HG02763 (cell line): ENCODE measurements around the gene COL1A1.

Experiments
- ATAC-seq: cut with Tn5 transposase; IDR thresholded peaks from one replicate; pipeline ENCODE4 v1.9.1; 2021; ENCODE audit warnings: mild to moderate bottlenecking, moderate library complexity; ENCODE audit not compliant: unreplicated experiment

COL1A1 gene

DNA sequence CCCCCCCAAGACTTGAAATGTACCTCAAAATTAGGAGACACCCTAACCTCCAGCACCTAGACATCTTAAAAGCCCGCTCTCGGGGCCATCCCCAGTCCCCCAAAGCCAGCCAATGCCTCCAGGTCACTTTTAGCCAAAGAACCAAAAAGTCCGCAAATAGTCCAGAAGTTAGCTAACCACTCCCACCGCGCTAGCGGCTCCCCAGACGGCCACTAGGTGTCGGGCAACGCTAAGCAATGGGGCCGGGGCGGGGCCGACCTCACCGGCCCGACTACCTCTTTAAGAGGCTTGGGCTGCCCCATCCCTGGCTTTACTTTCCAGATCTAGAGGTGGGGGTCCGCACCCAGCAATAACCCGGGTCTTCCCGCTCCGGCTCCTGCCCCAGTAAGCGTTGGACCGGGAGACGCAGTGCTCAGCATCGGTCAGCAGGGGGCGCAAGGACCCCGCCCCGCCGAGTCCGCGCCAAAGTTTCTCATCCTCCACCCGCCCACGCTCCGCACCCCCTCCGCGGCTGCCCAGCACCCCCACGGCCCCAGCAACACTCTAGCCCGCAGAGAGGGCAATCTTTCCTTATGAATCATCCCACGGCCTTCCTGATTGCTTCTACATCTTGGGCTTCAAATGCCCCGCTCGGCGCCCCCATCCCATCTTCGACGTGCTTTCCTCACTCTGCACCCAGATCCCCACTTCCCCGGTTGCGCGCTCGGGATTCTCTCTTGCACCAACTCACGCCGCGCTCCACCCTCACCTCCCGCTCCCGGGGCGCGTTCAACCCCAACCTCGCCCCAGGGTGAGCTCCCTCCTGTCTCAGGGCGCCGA, 765 bp downstream of the COL1A1 start:
- peak; percentile 62 for ATAC-seq

DNA sequence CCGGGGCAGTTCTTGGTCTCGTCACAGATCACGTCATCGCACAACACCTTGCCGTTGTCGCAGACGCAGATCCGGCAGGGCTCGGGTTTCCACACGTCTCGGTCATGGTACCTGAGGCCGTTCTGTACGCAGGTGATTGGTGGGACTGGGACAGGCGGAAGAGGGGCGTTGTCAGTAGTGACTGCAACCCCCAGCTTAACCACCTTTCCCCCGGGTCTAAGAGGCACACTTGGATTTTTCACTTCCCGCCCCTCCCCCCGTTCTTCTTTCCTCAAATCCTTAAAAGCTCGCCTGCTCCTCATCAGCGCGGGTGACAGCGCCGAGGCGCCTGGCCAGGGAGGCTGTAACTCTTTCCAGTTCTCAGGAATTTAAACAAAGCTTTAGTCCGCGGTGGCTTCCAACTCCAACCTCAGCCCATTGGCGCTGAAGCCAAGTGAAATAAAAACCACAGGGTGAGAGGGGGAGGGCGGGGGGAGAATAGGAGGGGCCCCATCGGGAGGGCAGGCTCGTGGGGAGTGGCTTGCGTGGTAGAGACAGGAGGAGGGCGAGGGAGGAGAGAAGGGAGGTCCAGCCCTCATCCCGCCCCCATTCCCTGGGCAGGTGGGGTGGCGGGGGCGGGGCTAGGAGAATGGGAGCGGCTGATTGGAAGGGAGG, 1.5 kb downstream of the COL1A1 start:
- ATAC-seq: peak; percentile 17

DNA sequence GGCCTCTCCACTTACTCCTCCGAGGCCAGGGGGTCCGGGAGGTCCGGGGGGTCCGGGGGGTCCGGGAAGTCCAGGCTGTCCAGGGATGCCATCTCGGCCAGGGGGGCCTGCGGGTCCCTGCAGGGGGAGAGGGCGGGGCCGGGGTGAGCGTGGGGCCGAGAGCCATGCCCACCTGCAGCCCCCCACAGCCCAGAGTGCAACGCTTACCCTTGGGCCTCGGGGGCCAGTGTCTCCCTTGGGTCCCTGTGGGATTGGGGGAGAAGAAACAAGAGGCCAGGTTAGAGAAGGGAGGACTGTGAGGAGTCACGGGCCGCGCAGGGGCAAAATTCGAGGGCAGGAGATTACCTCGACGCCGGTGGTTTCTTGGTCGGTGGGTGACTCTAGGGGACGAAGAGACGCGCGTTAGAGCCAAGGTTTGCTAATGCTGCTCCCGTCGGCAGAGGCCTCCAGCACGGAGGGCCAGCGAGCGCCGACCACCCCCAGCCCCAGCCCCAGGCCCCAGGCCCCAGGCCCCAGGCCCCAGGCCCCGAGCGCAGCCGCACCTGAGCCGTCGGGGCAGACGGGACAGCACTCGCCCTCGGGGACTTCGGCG, 2.1 kb downstream of the COL1A1 start:
- ATAC-seq: no peak

DNA sequence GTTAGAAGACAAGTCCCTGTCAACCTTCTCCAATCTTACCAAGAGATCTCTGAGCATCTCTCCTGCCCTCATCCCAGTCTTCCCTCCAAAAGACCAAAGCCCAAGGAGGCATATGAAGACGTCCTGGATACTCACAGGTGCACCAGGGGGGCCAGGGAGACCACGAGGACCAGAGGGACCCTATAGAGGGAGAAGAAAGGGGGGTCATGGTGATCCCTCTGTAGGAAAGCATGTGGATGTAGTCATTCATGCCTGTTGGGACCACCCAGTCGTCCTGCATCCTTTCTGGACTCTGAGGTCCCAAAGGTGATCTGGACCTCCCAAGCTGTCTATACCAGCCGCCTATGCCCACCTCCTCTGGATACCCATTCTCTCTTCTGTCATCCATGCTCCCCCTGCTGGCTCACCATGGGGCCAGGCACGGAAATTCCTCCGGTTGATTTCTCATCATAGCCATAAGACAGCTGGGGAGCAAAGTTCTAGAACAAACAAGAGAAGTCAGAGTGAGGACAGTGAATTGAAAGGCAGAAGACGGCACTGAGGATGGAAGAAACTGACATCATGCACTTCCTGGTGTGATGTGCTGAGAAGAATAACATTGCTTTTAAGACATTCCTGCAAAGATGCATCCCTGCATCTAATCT, 3.3 kb downstream of the COL1A1 start:
- no peak for ATAC-seq

DNA sequence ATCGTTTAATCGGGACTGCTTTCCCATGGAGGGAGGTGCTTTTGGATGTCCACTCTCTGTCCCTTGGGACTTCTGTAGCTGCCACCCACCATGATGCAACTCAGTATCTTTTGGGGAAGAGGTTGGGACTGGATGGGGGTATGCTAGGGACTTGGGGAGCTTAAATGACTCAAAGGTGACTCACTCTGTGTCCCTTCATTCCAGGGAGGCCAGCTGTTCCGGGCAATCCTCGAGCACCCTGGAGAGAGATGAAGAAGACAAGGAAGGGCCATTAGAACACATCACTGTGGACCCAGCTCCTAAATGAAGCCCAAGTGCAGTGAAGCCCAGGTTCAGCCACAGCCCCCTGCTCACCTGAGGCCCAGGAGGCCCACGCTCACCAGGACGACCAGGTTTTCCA, 4.6 kb downstream of the COL1A1 start:
- no peak for ATAC-seq

DNA sequence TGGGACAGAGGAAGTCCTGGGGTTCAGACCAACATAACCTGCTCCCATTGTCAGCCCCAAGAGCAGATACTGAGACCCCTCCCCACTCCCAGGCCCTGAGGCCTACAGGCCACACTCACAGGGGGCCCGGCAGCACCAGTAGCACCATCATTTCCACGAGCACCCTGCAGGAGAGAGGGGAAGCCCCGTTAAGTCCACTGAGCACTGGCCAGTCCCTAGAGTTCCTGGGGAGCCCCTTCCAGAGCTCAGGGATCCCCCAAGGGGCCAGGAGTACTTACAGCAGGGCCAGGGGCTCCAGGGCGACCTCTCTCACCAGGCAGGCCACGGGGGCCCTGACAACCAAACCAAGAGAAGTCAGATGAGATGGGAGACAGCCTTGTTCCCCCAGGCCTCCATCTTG, 5.4 kb downstream of the COL1A1 start:
- no peak for ATAC-seq

DNA sequence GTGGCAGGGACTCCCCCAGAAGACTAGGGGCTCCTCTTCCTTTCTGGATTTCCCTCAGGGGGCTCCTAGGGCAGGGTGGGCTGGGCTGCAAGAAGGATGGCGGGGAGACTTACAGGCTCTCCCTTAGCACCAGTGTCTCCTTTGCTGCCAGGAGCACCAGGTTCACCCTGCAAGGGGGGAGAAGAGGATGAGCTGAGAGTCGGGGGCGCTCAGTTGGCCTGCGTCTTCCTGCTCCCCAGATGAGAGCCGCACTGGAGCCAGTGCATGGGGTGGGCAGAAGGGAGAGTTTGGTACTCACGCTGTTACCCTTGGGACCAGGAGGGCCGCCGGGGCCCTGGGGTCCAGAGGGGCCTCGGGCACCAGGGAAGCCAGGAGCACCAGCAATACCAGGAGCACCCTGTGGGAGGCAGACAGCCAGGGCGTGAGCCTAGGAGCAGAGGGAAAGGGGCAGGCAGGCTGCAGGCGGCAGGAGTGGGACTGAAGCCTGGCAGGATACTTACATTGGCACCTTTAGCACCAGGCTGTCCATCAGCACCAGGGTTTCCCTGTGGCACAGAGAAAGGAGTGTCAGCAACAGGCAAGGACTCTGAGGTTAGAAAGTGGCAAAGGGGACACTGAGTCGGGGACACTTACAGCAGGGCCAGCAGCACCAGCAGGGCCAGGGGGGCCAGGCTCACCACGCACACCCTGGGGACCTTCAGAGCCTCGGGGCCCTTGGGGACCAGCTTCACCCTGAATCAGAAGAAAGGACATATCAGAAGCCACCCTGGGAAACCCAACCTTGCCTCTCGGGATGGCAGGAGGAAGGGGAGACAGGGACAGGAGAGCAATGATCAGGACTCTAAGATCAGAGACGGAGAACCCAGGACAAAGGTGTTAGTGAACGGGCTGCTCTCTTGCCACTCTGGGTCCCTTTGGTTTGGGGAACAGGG, 6.2 kb downstream of the COL1A1 start:
- ATAC-seq: no peak

DNA sequence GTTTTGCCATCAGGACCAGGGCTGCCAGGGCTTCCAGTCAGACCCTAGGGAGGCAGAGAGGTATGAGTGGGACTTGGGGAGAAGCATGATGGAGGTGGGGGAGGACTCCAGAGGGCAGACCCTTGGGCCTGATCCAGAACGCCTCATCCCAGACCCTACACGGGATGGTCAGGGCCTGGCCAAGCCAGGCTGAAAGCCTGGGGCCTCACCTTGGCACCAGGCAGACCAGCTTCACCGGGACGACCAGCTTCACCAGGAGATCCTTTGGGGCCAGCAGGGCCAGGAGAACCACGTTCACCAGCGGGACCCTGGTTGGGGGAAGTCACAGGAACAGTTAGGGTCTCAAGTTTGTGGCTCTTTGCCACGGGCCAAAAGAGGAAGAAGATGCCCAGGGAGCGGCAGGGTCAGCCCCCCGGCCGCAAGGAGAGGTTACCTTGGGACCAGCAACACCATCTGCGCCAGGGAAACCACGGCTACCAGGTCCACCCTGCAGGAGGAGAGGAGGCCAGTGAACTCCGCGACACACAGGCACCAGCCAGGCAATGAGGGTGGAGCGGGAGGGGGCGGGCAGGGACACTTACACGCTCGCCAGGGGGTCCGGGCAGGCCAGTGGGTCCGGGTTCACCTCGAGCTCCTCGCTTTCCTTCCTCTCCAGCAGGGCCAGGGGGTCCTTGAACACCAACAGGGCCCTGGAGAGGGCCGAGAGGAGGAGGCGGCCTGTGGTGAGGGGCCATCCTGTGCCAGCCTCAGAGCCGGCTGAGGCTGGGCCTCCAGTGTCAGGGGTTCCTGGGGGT, 7.1 kb downstream of the COL1A1 start:
- ATAC-seq: no peak

DNA sequence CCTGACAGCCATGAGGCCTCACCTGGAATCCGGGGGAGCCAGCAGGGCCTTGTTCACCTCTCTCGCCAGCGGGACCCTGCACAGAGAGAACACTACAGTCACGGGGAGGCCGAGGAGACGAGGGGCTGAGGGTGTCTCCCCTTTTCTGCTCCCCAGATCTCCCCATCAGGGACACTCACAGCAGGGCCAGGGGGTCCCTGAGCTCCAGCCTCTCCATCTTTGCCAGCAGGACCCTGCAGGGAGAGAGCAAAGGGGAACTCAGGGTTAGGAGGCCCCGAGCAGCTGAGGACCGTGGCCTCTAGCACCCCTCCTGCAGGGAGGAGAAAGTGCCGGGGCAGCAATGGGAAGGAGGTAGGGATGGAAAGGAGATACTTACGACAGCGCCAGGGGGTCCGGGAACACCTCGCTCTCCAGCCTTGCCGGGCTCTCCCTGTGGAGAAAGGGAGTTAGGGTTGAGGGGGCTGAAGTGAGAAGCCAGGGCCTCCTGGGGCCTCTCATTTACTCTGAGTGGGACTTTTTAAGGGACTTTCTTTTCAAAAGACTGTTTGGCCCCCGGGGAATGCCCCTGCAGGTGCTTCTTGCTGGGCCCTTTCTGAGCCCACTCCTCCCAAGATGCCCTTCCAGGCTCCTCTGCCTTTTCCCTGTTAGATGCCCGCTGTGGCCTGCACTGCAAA, 8.7 kb downstream of the COL1A1 start:
- ATAC-seq: no peak

DNA sequence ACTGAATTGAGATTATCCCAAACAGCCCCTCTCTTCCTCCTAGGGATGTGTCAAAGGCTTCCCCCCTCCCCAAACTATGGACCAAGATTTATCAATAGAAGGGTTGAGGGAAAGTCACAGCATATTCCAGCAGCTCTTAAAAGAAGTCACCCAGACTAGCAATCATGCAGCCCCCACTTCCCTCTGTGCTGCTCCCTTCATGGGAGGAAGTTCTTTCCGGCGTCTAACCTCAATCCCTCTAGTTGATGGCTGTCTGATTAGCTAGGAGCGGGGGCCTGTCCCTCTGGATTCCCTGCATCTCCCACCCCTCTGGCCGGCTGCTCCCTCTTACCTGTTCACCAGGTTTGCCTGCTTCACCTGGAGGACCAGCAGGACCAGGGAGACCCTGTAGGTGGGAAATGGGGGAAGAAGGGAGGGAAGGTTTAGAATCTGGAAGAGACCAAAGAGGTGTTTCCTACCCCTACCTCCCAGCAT, 9.2 kb downstream of the COL1A1 start:
- no peak for ATAC-seq

DNA sequence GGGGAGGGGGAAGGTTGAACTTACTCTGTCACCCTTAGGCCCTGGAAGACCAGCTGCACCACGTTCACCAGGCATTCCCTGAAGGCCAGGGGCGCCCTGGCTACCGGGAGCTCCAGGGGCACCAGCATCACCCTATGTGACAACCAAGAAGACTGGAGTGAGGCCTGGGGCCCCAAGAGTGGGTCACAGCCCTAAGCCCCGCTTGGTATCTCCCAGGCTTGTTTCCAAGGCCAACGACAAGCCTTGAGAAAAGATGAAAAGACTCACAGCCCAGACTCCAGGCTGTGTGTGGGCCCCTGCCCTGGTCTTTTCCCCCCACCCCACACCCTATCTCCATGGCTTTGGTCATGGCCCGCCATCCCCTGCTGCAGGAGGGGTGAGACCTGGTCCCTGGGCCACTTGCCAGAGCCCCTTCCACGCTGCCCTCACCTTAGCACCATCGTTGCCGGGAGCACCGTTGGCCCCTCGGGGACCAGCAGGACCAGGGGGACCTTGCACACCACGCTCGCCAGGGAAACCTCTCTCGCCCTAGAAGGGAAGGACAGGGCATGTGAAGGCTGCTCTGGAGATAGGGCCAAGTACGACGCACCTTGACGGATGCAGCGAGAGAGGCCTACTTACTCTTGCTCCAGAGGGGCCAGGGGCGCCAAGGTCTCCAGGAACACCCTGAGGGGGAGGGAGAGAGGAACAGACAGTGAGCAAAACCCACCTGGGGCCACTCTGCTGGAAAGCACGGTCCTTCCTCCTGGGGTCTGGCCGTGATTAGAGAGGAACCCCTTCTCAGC, 9.9 kb downstream of the COL1A1 start:
- no peak for ATAC-seq

DNA sequence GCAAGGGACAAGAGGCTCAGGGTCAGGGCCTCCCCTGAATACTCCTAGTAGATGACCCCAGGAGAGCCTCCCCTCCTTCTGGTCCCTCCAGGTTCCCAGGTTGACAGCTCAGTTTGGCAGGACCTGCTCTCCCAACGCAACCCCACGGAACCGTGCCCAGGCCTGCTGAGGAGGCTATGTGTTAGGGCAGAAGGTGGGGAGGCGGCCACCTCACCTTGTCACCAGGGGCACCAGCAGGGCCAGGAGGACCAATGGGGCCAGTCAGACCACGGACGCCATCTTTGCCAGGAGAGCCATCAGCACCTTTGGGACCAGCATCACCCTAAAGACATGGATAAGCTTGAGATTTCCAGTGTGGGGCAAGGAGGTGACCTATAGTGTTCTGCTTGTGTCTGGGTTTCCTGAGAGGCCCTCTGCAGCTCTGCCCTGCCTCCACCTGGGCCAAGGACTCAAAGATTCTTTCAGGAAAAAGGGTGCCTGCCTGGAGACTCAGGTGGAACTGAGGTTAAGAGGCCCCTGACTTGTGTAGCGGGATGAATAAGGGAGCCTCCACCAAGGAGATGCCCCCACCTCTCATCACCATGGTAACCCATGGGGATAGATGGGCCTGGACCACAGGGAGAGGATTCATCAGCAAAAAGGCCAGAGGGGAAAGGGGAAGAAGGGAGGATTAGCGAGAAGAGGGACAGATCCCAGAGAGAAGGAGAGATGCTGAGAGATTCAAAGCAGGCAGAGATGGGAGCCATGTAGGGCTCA, 10.7 kb downstream of the COL1A1 start:
- no peak for ATAC-seq

DNA sequence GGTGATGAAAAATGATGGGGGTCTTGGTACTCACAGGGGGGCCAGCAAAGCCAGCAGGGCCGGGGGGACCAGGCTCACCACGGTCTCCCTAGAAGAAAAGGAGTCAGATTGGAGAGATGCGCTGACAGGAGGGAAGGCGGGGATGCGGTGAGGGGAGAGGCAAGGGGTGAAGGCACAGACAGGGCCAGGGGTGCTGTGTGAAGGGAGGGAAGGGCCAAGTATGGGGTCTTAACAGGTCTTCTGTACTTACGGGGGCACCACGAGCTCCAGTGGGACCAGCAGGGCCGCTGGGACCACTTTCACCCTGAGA, 11.2 kb downstream of the COL1A1 start:
- no peak for ATAC-seq

DNA sequence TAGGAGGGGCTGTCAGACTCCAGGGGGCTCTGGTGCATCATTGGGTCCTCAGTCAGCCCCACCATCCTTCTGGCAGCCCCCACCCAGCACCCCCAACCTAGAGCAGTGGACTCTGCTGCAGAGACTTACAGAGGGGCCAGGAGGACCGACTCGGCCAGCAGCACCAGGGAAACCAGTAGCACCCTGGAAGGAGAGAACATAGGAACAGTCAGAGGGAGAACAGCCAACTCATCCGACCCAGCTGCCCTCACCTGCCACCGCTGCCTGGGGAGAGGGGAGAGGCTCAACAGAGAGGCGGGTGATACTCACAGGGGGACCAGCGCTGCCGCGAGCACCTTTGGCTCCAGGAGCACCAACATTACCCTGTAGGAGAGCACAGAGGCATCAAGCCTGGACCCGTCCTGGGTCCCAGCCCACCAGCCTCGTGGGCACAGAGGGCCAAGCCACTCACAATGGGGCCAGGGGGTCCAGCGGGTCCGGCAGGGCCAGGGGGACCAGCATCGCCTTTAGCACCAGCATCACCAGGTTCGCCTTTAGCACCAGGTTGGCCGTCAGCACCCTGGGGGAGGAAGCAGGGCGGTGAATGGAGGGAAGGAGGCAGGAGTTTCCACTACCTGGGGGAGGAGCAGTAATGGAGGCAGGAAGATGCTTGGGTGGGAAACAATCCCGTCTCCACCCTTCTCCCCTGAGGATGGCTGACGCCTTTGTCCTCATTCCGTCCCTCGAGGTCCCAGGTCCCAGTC, 11.7 kb downstream of the COL1A1 start:
- no peak for ATAC-seq

DNA sequence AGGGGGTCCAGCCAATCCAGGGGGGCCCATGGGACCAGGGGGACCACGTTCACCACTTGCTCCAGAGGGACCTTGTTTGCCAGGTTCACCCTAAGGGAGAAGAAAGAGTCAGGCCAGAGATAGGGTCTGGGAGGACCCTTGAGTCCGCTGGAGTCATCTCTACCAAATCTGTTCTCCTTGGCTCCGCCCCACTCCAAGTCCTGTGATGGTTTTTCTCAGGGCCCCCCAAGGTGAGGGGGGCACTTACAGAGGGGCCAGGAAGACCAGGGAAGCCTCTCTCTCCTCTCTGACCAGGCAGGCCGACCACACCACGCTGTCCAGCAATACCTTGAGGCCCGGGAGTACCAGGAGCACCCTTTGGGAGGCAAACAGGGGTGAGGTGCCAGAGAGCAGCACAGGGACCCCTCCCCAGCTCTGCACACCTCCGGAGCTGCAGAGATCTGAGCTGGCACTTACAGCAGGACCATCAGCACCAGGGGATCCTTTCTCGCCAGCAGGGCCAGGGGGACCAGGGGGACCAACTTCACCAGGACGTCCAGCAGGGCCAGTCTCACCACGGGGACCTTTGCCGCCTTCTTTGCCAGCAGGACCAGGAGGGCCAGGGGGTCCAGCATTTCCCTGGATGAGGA, 12.4 kb downstream of the COL1A1 start:
- ATAC-seq: no peak

DNA sequence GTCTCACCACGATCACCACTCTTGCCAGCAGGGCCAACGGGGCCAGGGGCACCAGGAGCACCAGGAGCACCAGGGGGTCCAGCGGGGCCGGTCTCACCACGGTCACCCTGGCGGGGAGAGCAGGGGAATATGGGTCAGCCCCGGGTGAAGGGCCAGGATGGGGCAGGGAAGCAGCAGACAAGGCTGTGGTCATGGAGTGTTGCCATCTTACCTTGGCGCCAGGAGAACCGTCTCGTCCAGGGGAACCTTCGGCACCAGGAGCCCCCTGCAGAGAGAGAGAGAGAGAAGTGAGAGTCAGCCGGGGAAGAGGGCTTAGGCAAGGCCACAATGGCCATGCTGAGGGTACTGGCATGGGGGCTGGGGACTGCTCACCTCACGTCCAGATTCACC, 12.9 kb downstream of the COL1A1 start:
- ATAC-seq: no peak
